ENCODE measurements around the gene GPC1. TPM values are rescaled to one million over a fixed set of nuclear protein-coding genes. Genes with fewer than 3 reads are reported as not detected.
"Not testable (repeated sequence)": the region's sequence is repeated elsewhere in the genome, so short reads cannot be mapped to it uniquely, and the experiment has no call there.

Gene GPC1
- total RNA-seq: 88.5 and 91.4 TPM in 2 replicates
- long read RNA-seq, partial matches to known transcripts: 0 of 1 reads
- long read RNA-seq, other reads (novel, unspliced or antisense): 1 of 1 reads

- H3K4me1 Mint-ChIP-seq (ENCODE audit: low read depth): no peaks in the 10 kb centered on the region
- H3K27me3 Mint-ChIP-seq: peaks cover 15% of the 10 kb centered on the region
These were observed at the start of gene GPC1 for GRCh38 chr2:240435457-240435947. Gene GPC1 (plus strand): TSS chr2:240435663. CDS start chr2:240435919, 256 bp downstream.

GRCh38 chr2:240386326-240386725, 49.1 kb upstream of the GPC1 start:
- H3K4me1 Mint-ChIP-seq (ENCODE audit: low read depth): no peaks in the 10 kb centered on the region
- no peaks in the 10 kb centered on the region for H3K9me3 Mint-ChIP-seq (ENCODE audit: low read depth)
- DNase-seq (ENCODE audit: low spot score, unreplicated experiment): no peak
- H3K4me3 Mint-ChIP-seq (ENCODE audit: low read depth): no peak overlapping the region
- peak overlapping the region; percentile 74 for H3K27ac Mint-ChIP-seq
- peaks cover 20% of the 10 kb centered on the region for H3K27me3 Mint-ChIP-seq
- no peak for TF ChIP-seq CTCF (IDR thresholded peaks at IDR 0.05; ENCODE audit: unreplicated experiment)
- H3K36me3 Mint-ChIP-seq (ENCODE audit: insufficient read depth): no peaks in the 10 kb centered on the region

More at GRCh38 chr2:240435457-240435947, at the start of gene GPC1:
- Mint-ChIP-seq H3K4me3 (ENCODE audit: low read depth) (peak within 1 kb of the TSS; percentile 74), H3K27ac (peak within 1 kb of the TSS; percentile 90), H3K9me3 (ENCODE audit: low read depth) (no peaks in the 10 kb centered on the region), H3K36me3 (ENCODE audit: insufficient read depth) (no peaks in the 10 kb centered on the region)
- DNase-seq (ENCODE audit: low spot score, unreplicated experiment): peak; percentile 67
- no peak for TF ChIP-seq CTCF (IDR thresholded peaks at IDR 0.05; ENCODE audit: unreplicated experiment)

GRCh38 chr2:240386743-240387142, 48.7 kb upstream of the GPC1 start:
- Mint-ChIP-seq H3K27me3 (peaks cover 18% of the 10 kb centered on the region), H3K27ac (peak overlapping the region; percentile 74)
- H3K9me3 Mint-ChIP-seq (ENCODE audit: low read depth); H3K36me3 Mint-ChIP-seq (ENCODE audit: insufficient read depth); H3K4me1 Mint-ChIP-seq (ENCODE audit: low read depth); H3K4me3 Mint-ChIP-seq (ENCODE audit: low read depth); DNase-seq (ENCODE audit: low spot score, unreplicated experiment): not testable (repeated sequence)

- H3K9me3 Mint-ChIP-seq (ENCODE audit: low read depth): no peaks in the 10 kb centered on the region
- H3K4me1 Mint-ChIP-seq (ENCODE audit: low read depth): no peaks in the 10 kb centered on the region
- no peak for TF ChIP-seq CTCF (IDR thresholded peaks at IDR 0.05; ENCODE audit: unreplicated experiment)
- no peak overlapping the region for H3K4me3 Mint-ChIP-seq (ENCODE audit: low read depth)
- H3K36me3 Mint-ChIP-seq (ENCODE audit: insufficient read depth): no peaks in the 10 kb centered on the region
- DNase-seq (ENCODE audit: low spot score, unreplicated experiment): no peak
- H3K27ac Mint-ChIP-seq: no peak overlapping the region
- H3K27me3 Mint-ChIP-seq: peaks cover 15% of the 10 kb centered on the region
These were observed 48.2 kb upstream of the GPC1 start for GRCh38 chr2:240387325-240387668.

- no peak for DNase-seq (ENCODE audit: low spot score, unreplicated experiment)
- no peaks in the 10 kb centered on the region for H3K36me3 Mint-ChIP-seq (ENCODE audit: insufficient read depth)
- peaks cover 10% of the 10 kb centered on the region for H3K27me3 Mint-ChIP-seq
- no peaks in the 10 kb centered on the region for H3K4me1 Mint-ChIP-seq (ENCODE audit: low read depth)
- H3K27ac Mint-ChIP-seq: no peak overlapping the region
- H3K4me3 Mint-ChIP-seq (ENCODE audit: low read depth): no peak overlapping the region
- no peak for TF ChIP-seq CTCF (IDR thresholded peaks at IDR 0.05; ENCODE audit: unreplicated experiment)
- no peaks in the 10 kb centered on the region for H3K9me3 Mint-ChIP-seq (ENCODE audit: low read depth)
These were observed 47.6 kb upstream of the GPC1 start for GRCh38 chr2:240387669-240388358.
